ENCODE data around the gene PPM1B.
"Not testable (repeated sequence)": the region's sequence is repeated elsewhere in the genome, so short reads cannot be mapped to it uniquely, and the experiment has no call there.

The PPM1B gene

DNA sequence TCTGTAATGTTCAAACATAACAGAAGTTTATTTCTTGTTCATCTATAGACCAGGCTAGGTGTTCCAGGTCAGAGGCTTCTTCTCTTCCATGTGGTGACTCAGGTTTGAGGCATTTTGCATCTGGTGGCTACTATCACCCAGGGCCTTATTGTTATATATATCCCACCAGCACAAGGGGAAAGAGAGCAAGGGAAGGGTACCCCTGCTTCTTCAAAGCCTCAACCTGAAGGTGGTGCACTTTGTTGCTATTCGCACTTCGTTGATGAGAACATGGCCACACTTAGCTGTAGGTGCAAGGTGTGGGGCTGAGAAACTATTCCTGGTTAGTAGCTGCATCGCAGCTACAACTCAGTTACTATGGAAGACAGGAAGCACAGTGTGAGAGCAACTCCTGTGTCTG lies 79.2 kb downstream of the PPM1B start:
- H3K36me3 ChIP-seq (ENCODE audit: control insufficient read depth, insufficient read depth, low read length): no peaks in the 10 kb centered on the region
- no peak overlapping the region for H3K4me3 ChIP-seq (ENCODE audit: low read depth, low read length)
- no peak overlapping the region for H3K27ac ChIP-seq
- no peak overlapping the region for H3K9ac ChIP-seq
- H3K4me2 ChIP-seq (ENCODE audit: low read length): no peak overlapping the region
- TF ChIP-seq, protein P1, sequence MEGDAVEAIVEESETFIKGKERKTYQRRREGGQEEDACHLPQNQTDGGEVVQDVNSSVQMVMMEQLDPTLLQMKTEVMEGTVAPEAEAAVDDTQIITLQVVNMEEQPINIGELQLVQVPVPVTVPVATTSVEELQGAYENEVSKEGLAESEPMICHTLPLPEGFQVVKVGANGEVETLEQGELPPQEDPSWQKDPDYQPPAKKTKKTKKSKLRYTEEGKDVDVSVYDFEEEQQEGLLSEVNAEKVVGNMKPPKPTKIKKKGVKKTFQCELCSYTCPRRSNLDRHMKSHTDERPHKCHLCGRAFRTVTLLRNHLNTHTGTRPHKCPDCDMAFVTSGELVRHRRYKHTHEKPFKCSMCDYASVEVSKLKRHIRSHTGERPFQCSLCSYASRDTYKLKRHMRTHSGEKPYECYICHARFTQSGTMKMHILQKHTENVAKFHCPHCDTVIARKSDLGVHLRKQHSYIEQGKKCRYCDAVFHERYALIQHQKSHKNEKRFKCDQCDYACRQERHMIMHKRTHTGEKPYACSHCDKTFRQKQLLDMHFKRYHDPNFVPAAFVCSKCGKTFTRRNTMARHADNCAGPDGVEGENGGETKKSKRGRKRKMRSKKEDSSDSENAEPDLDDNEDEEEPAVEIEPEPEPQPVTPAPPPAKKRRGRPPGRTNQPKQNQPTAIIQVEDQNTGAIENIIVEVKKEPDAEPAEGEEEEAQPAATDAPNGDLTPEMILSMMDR (IDR thresholded peaks at IDR 0.05): no peak
- no peaks in the 10 kb centered on the region for H3K79me2 ChIP-seq
- no peaks in the 10 kb centered on the region for H3K27me3 ChIP-seq (ENCODE audit: control insufficient read depth, insufficient read depth, low read length)
- H3K4me1 ChIP-seq: peaks cover 5% of the 10 kb centered on the region
- H3K9me3 ChIP-seq (ENCODE audit: control insufficient read depth, low read length): no peaks in the 10 kb centered on the region
- H2AFZ ChIP-seq: no peak overlapping the region

- H3K9me3 ChIP-seq (ENCODE audit: control insufficient read depth, low read length); H3K4me1 ChIP-seq; H3K36me3 ChIP-seq (ENCODE audit: control insufficient read depth, insufficient read depth, low read length); H3K79me2 ChIP-seq; H3K27me3 ChIP-seq (ENCODE audit: control insufficient read depth, insufficient read depth, low read length); H3K27ac ChIP-seq; H3K9ac ChIP-seq; H3K4me2 ChIP-seq (ENCODE audit: low read length); H3K4me3 ChIP-seq (ENCODE audit: low read depth, low read length); H2AFZ ChIP-seq: not testable (repeated sequence)
These were observed 80.6 kb downstream of the PPM1B start for GRCh38 chr2:44249269-44249668.

- H3K27ac ChIP-seq: no peak overlapping the region
- H3K9me3 ChIP-seq (ENCODE audit: control insufficient read depth, low read length): no peaks in the 10 kb centered on the region
- TF ChIP-seq, protein P1 (IDR thresholded peaks at IDR 0.05): no peak
- no peak overlapping the region for H3K4me2 ChIP-seq (ENCODE audit: low read length)
- no peaks in the 10 kb centered on the region for H3K27me3 ChIP-seq (ENCODE audit: control insufficient read depth, insufficient read depth, low read length)
- H3K4me3 ChIP-seq (ENCODE audit: low read depth, low read length): no peak overlapping the region
- no peaks in the 10 kb centered on the region for H3K36me3 ChIP-seq (ENCODE audit: control insufficient read depth, insufficient read depth, low read length)
- no peaks in the 10 kb centered on the region for H3K79me2 ChIP-seq
- H3K4me1 ChIP-seq: peaks cover 4% of the 10 kb centered on the region
- no peak overlapping the region for H2AFZ ChIP-seq
- no peak overlapping the region for H3K9ac ChIP-seq
These were observed 81.7 kb downstream of the PPM1B start for GRCh38 chr2:44250376-44250775.

GRCh38 chr2:44254023-44254422 lies 85.3 kb downstream of the PPM1B start:
- TF ChIP-seq, protein P1 (IDR thresholded peaks at IDR 0.05): no peak
- no peak overlapping the region for H3K27ac ChIP-seq
- no peak overlapping the region for H2AFZ ChIP-seq

DNA sequence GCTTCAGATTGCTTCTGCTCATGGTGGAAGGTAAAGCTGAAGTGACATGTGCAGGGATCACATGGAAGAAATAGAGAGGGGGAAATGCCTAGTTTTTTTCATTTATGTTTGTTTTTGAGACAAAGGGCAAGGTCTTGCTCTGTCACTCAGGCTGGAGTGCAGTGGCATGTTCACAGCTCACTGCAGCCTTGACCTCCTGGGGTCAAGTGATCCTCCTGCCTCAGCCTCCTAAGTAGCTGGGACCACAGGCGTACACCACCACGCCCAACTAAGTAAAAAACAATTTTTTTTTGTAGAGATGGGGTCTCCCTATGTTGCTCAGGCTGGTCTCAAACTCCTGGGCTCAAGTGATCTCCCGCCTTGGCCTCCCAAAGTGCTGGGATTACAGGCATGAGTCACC lies 87.0 kb downstream of the PPM1B start:
- not testable (repeated sequence) for H3K9ac ChIP-seq; H3K36me3 ChIP-seq (ENCODE audit: control insufficient read depth, insufficient read depth, low read length)

More at GRCh38 chr2:44254023-44254422, 85.3 kb downstream of the PPM1B start:
- no peak overlapping the region for H3K4me2 ChIP-seq (ENCODE audit: low read length)
- no peaks in the 10 kb centered on the region for H3K79me2 ChIP-seq
- no peak overlapping the region for H3K9ac ChIP-seq
- no peak overlapping the region for H3K4me3 ChIP-seq (ENCODE audit: low read depth, low read length)
- no peaks in the 10 kb centered on the region for H3K27me3 ChIP-seq (ENCODE audit: control insufficient read depth, insufficient read depth, low read length)
- H3K9me3 ChIP-seq (ENCODE audit: control insufficient read depth, low read length): no peaks in the 10 kb centered on the region
- H3K4me1 ChIP-seq: no peaks in the 10 kb centered on the region
- no peaks in the 10 kb centered on the region for H3K36me3 ChIP-seq (ENCODE audit: control insufficient read depth, insufficient read depth, low read length)

DNA sequence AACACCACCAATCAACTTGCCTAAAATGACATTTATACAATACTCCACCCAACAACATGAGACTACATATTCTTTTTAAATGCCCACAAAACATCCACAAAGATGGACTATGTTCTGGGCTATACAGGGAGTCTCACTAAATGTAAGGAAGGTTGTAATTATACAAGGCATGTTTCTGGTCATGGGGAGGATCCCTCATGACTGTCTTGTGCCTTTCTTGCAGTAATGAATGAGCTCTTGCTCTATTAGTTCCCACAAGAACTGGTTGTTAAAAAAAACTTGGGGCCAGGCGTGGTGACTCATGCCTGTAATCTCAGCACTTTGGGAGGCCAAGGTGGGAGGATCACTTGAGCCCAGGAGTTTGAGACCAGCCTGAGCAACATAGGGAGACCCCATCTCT lies 89.1 kb downstream of the PPM1B start:
- H3K36me3 ChIP-seq (ENCODE audit: control insufficient read depth, insufficient read depth, low read length); H3K9me3 ChIP-seq (ENCODE audit: control insufficient read depth, low read length); H2AFZ ChIP-seq; H3K27ac ChIP-seq; H3K27me3 ChIP-seq (ENCODE audit: control insufficient read depth, insufficient read depth, low read length); H3K4me3 ChIP-seq (ENCODE audit: low read depth, low read length); H3K79me2 ChIP-seq; H3K9ac ChIP-seq; H3K4me1 ChIP-seq; H3K4me2 ChIP-seq (ENCODE audit: low read length): not testable (repeated sequence)

More for the DNA sequence above, 87.0 kb downstream of the PPM1B start:
- not testable (repeated sequence) for H3K79me2 ChIP-seq; H3K4me1 ChIP-seq; H3K27ac ChIP-seq; H3K27me3 ChIP-seq (ENCODE audit: control insufficient read depth, insufficient read depth, low read length); H3K9me3 ChIP-seq (ENCODE audit: control insufficient read depth, low read length); H3K4me2 ChIP-seq (ENCODE audit: low read length); H3K4me3 ChIP-seq (ENCODE audit: low read depth, low read length); H2AFZ ChIP-seq

All from parathyroid adenoma (tissue), 2 donors.